CD4-positive, alpha-beta T cell treated with Interleukin-4 for 4 hours (primary cell): Measurements from ENCODE around the gene IQSEC1.

Experiments
- DNase-seq: peaks from one replicate; pipeline ENCODE4 v3.0.0-alpha.2; 2020

The IQSEC1 gene

DNA sequence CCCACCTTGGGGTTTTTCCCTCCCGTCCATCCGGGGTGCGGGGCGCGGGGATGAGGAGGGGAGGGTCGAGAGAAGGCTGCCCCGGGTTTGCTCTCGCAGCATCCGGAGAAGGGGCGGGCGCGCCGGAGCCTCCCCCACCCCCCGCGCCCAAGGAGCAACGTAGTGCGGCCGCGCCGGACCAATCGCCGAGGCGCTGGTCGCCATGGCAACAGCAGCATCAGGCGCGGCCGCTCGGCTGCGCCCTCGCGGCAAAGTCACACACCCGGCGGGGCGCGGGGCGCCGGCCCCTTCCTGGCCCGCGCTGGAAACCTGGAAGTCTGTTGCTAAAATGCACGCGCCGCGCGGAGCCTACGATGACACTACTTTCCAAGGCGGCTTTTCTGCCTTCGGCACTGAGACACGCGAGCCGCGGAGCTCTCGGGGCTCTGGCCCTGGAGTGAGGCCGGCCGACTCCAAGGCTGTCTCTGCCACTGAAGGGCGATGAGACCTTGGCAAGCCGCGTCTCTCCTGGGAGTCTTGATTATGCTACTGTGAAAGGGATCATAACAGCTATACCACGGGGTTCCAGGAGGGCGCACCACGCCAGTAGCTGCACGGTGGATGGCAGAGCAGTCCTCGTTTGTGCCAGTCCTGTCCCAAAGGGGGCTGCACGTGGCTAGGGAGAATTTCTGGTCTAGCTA lies at the start of gene IQSEC1:
TSS of gene IQSEC1 (minus strand) at position 104 of the 680 bp plus-strand sequence. CDS start 415 bp downstream, outside the sequence.
- peak; percentile 67 for DNase-seq

DNA sequence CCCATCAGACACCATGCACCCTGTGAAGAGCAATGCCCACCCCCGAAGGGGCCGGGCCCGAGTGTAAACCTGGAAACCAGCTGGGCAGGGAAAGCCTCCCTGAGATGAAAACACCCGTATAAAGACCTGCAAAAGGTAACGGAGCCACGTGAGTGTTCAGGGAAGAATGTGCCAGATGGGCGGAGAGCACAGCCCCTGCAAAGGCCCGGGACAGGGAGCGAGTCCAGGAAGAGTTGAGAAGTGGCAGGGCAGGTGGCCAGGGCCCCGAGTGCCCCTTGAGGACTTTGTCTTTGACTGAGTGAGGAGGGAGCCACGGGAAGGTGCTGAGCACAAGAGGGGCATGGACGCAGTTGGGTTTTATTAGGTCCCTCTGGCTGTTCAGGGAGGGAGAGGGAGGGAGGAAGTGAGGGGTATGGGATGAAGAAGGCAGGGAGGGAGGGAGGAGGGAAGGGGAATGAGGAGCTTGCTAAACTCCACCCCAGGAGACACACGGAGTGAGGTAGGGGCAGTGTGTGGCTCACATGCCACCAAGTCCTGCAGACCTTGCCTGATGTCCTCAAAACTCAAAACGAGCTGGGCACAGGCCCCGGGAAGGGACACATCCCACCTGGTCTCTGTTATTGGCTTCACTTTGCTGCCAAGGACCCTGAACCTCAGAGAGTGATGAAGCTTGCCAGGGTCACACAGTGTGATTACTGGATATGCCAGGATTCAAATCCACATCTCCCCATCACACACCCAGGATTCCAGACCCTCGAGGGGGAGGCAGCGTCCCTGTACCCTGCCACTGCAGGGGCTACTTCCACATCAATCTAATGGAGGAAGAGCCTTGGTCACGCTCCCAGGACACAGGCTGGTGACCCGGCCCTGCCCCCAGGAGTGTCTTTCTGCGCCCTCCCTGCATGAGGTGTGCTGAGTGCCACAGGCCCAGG lies 49.1 kb upstream of the IQSEC1 start:
- no peak for DNase-seq

DNA sequence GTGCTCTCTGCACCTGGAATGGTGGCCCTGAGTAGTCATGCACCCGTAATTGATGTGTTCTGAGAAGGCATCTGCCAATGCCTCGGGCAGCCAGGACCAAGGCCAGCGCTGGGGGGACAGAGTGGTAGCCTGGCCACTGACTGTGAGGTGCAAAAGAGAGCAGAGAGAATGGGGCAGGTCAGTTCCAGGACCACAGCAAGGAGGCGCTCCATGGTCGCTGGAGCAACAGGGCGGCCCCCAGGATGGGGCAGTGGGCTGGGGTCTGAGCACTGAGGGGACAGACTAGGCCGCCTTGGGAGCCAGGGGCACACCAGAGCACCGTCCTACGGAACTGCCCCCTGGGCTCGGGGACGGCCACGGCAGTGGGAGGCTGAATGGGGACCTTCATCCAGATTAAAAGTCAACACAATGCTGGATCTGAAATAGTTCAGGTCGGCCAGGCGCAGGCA lies 48.3 kb upstream of the IQSEC1 start:
- DNase-seq, result no peak

DNA sequence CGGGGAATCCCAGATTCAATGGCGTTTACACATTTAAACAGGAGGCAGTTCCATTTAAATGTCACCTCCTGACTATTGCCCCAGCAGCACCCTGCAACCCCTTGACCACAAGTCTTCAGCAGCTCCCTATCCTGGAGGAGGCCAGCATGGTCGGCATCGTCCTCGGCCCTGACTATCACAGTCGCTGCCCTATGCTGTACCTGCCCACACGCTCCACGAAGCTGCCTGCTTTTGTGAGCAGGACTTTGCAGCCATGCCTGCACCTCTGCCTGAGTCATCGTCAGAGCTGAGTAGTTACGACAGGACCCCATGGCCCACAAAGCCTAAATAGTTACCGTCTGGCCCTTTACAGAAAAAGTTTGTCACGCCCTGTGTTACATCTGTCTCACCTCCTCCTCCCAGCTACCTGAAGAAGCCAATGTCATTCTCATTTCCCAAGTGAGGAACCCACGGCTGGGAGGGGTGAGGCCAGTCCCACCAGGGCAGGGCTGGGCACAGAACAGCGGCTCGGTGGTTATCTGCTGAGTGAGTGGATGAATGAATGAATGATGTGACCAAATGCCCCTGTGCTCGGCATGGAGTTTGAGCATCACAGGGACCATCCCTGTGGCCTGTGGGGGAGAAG lies 47.8 kb upstream of the IQSEC1 start:
- no peak for DNase-seq

DNA sequence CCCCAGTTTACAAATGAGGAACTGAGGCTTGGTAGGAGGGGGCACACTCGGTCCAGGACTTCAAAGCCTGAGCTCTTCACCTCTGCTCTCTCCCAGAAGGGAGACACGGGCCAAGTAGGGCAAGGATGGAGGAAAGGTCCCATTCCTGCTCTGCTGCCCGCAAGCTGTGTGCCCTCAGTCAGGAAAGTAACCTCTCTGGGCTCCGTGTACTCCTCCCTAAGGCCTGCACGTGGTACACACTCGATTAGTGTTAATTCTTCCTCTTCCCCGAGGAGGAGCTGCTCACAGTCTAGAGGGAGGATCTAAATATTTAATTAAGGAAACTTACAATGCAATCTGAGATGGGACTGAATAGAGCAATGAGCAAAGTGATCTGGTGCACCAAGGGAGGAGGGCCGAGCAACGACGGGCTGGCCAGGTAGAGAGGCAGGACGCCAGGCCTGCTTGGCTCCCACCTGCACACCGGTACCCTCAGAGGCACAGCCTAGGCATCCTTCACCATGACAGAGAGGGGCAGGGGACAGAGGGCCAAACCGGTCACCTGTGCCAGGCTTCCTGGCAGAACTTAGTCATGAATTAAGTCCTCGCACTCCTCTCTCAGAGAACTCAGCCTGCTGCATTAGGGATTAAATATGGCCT lies 47.2 kb upstream of the IQSEC1 start:
- no peak for DNase-seq

DNA sequence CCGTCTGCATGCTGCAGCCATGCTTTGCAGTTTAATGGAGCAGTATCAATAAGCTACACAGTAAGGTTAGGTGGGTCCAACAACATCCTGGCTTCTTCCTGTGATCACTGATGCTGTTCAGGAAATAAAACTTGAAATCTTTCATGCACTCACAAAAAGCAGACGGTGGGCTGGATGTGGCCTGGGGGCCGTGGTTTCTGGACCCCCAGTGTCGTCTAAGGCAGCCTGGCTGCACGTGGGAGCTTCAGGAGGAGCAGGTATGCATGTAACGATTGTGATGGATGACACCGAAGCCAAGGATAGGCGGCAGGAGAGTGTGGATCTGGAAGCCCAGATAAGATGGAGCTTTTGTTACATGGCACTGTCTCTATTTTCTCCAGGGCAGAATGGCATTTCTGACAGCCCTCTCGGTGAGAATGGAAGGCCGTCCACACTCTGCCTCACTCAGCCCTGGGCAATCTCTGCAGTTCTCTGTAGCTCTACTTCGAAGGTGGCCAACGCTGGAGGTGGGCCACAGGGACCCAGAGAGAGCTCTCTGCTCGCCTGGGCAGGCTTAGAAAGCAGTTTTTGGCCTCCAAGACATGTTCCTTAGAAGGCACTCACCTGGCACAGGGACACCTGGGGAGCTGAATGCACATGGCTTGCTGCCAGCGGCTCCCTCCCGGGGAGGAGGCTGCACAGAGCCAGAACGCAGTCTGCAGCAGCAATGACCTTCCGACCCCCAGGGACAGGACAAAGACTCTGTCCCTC lies 46.4 kb upstream of the IQSEC1 start:
- no peak for DNase-seq

DNA sequence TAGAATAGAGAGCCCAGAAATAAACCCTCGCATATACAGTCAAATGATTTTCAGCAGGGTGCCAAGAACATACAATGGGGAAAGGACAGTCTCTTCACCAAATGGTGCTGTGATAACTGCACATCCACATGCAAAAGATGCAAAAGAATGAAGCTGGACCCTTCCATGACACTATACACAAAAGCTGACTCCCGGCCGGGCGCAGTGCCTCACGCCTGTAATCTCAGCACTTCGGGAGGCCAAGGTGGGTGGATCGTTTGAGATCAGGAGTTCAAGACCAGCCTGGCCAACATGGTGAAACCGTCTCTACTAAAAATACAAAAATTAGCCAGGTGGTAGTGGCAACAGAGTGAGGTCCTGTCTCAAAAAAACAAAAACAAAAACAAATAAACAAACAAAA lies 43.2 kb upstream of the IQSEC1 start:
- DNase-seq, result no peak

DNA sequence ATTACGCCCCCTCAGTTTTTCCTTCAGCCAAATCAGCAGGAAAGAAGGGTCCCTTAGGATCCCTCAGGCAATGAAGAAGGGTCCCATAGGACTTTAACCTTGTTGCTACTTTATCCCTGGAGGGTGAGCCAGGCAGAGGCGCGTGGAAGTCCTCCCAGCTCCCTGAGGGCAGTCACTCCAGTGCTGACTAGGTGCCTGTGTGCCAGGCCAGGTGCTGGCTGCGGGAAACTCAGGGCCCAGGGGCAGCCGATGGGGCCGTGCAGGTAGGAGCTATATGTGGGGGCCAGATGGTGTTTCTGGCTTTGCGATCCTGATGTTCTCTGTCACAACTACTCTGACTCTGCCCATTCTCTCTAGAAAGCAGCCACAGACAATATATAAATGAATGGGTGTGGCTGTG lies 42.8 kb upstream of the IQSEC1 start:
- no peak for DNase-seq

DNA sequence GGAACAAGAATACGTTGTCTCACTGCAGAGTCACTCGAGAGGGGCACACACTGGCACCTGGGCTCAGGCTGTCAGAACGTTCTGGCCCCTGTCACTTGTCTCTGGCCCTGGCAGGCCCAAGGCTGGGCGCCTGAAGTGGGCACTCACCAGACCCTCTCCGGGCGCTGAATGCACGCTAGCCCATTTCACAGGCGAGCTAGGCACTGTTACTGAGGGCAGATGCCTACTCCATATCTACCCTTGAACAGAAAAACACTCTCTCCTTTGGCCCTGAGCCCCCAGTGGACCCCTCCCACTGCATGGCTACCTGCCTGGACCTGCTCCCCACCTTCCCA lies 42.3 kb upstream of the IQSEC1 start:
- DNase-seq, result no peak

DNA sequence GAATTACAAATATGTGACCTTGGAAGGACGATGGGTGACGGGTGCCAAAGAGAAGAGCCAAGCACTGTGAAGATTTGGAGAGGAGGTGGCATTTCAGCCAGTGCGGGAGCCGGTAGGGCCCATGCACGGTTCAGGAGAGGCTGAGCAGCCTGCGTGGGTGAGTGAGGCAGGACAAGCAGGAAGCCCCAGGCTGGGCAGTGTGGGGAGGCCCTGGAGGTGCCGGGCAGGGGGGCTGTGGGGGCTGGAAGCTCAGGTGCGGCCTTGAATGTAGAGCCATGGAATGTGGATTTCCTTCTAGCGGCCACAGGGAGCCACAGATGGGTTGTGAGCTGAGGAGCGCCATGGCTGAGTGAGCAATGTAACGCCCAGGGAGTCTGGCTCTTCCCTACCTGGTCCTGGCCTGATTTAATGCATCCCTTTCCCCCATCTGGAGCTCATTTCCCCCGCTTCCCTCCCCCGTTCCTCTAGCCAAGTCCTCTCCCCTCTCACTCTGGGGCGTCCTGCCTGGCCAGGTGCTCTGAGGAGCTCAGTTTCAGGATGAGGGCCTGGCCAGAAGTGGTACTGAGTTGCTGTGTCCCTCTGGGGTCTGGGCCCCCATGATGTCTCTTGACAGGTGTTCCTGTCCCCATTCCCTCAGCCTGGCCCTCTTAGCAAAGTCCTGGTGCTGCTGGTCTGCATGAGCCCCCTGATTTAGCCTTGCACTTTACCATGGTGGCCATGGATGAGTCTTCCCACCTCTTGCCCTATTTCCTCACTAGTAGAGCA lies 41.8 kb upstream of the IQSEC1 start:
- DNase-seq, result no peak

DNA sequence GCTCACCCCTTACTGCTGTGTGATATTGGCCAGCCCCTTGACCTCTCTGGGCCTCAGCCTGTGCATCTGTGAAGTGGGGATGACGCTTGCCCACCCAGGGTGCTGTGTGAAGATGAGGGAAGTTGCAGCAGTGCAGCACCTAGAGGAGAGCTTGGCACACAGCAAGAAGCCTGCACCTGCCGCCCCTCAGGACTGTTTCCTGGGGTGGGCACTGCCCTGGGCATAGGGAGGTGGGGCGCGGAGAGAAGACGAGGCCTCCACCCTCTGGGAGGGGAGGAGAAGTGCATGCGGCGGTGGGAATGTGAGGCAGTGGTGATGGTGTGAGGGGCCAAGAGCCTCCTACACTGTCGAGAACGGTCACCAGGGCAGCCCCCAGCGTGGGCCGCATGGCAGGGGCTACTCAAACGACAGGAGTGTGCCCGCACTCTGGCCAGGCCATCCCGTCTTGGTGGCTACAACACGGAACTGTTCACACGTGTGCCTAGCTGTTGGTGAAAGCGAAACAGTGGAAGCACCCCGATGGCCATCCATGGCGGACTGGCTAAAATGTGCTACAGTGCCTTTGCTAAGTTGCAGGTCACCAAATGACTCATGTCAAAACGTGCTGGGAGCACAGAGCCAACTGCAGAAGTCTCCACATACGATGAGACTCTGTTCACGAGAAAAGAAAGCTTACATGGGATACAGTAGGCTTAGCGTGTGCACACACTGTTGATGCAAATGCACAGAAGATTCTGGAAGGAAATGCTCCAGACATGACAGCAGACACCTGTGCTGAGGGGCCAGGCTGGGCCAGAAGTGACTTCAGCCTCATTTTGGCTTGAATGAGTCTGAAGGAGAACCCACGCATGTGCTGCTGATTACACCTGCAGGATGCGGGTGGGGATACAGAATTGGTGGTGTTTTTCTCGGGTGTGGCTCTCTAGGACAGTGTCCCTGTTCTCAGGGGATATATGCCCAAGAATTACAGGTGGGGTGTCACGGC lies 40.4 kb upstream of the IQSEC1 start:
- DNase-seq, result no peak

DNA sequence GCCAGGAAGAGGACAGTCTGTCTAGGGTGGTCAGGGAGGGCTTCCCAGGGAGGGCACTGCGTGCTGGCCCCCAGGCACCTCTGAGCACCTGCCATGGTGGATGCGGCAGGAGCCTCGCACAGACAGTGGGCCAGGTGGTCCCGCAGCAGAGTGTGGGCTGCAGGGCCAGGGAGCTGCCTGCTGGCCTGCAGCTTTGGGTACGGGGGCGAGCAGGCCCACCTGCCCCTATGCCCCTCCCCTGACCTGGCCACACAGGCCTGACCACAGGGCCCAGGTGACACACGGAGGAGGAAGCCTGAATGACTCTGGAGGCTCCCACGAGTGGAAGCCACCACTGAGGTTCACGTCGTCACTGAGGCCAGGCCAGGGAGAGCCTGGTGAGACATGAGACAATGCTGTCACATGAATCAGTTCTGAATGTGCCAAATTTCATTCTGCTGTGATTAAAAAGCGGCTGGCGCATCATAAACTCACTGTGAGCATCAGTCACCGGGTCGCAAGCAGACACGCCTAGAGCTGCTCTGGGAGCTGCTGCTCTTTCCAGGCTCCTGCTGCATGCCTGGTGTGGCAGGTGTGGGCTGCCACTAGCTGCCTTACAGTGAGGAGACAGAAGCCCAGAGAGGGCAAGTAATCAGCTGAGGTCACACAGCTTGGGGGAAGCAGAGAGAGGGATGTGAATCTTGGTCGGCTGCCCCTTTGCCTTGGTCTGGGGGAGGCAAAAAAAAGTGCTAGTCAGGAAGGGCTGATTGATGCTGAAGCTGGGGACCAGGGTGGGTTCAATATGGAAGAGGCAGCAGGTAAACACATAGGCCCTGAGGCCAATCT lies 39.5 kb upstream of the IQSEC1 start:
- no peak for DNase-seq

DNA sequence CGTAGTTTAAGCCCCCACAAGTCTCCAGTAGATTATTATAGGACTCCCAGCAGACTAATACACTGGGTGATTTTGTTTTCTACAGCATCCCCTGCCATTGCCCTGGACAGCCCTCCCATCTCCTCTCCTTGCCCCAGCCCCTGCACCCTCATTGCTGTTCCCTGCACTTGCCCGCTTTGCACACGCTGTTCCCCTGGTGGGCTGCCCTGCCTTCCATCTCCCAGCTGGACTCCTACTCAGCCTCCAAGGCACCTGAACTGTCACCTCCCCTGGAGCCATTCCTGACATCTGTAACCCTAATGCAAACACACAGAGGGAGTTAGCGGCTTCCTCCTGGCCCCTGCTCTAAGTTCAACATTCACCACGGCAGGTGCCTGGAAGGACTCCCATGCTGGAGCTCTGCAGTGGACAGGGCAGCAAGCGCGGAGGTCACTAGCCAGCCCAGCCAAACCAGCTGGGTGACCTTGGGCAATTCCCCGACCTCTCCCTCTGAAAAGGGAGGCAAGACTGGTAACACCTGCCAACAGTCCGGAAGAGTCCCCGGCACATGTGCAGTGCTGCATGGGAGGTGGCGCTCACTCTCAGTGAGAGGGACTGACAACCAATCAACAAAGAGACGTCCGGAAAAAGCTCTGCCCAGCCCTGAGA lies 38.8 kb upstream of the IQSEC1 start:
- DNase-seq, result no peak

DNA sequence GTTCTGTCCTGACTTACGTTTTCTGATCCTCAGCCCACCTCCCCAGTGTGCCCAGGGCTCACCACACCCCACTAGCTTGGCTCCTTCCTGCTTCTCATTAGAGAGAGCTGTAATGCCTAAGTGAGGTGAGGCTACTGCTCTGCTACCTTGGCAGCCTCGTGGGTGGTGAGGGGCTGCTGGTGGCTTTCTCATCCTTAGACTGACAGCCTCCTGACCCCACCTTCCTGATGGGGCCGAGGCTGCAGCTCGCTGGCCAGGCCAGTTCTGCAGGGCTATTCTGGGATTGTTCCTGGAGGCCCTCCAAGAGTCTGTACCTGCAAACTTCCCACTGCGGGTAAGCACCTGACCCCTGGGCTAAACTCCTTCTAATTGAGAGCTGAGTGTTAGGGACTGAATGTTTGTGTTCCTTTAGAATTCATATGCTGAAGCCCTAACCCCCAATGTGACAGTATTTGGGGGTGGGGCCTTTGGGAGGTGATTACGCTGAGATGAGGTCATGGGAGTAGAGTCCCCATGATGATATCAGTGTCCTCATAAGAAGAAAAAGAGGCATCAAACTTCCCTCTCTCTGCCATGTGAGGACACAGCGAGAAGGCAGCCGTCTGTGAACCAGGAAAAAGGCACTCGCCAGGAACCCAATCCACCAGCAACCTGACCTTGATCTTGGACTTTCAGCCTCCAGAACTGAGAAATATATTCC lies 38.1 kb upstream of the IQSEC1 start:
- DNase-seq, result no peak

DNA sequence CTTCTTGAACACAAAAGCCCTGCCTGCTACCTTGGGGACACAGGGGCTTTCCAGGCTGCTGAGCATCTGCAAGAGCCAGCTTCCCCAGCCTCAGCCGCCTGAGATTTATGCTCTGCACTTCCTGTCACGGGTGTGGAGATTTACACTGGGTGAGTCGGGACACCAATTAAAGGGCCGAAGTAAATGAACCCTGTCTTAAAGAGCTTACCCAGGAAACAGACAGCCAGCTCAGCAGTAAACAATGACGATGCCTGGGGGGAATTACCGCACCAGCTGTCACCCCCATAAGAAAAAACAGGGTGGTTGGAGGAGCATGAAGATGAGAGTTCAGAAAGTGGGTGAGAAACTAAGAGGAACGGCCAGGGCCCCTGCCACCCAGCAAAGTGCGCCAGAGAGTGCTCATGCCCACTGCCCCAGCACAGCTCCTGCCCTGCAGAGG lies 37.5 kb upstream of the IQSEC1 start:
- DNase-seq, result peak; percentile 28

DNA sequence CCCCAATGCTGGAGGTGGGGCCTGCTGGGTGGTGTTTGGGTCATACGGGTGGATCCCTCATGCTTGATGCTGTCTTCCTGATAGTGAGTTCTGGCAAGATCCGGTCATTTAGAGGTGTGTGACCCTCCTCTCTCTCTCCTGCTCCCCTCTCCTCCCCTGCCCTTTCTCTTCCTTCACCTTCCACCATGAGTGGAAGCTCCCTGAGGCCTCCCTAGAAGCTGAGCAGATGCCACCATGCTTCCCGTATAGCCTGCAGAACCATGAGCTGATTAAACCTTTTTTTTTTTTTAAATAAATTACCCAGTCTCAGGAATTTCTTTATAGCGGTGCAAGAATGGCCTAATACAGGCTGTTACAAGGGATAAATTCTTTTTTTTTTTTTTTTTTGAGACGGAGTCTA lies 36.3 kb upstream of the IQSEC1 start:
- DNase-seq, result no peak

DNA sequence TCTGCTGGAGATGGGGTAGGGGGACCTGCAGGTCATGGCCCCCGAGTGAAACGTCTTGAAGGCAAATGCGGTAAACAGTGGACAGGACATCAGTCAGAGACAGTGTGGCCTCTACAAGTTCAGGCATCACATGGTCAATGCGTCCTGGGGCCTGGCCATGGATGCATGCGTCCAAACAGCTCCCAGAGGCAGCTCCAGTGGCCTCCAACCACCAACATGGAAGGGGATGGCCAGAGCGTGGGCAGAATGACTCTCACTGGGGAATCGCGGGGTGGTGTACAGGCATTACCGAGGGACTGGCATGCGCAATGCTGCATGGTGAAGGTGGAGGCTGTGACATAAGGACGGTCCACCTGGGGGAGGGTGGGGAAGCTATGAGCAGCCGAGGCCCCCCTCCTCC lies 35.6 kb upstream of the IQSEC1 start:
- DNase-seq, result no peak

DNA sequence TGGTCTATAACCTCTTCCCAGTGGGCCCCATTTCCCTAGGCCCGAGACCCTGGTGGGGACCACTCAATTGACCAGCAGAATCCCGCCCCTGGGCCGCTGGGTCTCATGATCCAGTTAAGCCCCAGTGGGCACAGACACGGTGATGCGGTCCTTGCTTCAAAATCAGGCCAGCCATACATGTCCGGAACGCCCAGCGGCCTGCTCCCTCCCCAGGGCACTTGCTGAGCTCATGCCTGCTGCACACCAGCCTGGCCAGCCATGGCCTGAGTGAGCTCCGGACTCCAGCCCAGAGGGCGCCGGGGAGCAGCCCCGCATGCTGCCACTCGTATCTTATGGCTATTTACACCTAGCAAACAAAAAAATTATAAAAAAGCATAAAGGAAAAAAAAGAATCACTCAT lies 34.4 kb upstream of the IQSEC1 start:
- no peak for DNase-seq
